Activated CD4-positive, alpha-beta T cell treated with anti-CD3 and anti-CD28 coated beads for 24 hours (primary cell): Measurements from ENCODE around the gene SPIB.
A peak's percentile ranks its signal among the peaks of the same experiment; 100 is the strongest.
"Not testable (repeated sequence)": the region's sequence is repeated elsewhere in the genome, so short reads cannot be mapped to it uniquely, and the experiment has no call there.

Source experiments
- DNase-seq, 2 donors: peaks; one replicate each; pipeline ENCODE4 v3.0.0-alpha.2; 2020; ENCODE audit warnings: low read depth in 2 of 2

The SPIB gene

GRCh38 chr19:50390952-50391351 lies 27.8 kb upstream of the SPIB start:
- DNase-seq = not testable (repeated sequence)

DNA sequence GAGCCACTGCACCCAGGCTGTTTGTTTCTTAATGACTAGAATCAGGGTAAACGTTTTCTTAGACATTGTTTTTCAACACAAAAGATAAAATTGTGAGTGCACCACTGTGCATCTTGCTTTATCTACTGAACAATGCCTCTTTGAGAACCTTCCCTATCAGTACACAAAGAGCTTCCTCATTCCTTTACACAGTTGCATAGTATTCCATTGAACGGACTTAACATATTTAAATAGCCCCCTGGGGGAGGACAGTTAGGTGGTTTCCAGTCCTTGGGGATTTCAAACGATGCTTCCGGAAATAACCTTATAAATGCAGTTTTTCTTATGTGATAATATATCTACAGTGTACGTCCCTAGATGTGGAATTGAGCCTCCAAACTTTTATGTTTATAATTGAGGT lies 26.0 kb upstream of the SPIB start:
- DNase-seq = no peak

DNA sequence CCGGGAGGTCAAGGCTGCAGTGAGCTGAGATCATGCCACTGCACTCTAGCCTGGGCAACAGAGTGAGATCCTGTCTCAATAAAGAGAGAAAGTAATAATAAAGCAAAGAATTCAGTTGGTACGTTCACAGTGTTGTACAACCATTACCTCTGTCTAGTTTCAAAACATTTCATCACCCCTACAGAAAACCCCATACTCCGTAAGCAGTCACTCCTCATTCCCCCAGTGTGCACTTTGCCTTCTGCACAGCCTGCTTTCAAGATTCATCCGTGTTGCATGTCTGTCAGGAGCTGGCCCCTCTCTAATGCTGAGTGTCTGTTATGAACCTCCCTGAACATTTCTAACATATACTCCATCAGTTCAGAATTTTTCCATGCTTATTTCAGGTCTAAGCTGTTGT lies 25.1 kb upstream of the SPIB start:
- DNase-seq = no peak

DNA sequence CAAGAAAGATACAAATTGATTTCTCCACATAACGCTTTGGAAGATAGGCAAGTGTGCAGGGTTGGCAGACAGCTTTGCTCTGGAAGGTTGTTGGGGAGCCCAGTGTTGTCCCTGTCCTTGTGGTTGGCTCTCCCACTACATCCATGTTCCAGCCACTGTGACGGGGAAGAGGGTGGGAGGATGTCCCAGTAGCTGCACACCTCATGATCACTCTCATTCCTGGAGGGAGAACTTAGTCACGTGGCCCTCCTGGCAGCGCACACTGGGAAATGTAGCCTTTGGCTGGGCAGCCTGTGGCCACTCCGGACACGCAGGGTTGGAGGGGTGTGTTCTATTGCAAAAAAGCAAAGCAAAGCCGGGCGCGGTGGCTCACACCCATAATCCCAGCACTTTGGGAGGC lies 24.7 kb upstream of the SPIB start:
- no peak for DNase-seq

DNA sequence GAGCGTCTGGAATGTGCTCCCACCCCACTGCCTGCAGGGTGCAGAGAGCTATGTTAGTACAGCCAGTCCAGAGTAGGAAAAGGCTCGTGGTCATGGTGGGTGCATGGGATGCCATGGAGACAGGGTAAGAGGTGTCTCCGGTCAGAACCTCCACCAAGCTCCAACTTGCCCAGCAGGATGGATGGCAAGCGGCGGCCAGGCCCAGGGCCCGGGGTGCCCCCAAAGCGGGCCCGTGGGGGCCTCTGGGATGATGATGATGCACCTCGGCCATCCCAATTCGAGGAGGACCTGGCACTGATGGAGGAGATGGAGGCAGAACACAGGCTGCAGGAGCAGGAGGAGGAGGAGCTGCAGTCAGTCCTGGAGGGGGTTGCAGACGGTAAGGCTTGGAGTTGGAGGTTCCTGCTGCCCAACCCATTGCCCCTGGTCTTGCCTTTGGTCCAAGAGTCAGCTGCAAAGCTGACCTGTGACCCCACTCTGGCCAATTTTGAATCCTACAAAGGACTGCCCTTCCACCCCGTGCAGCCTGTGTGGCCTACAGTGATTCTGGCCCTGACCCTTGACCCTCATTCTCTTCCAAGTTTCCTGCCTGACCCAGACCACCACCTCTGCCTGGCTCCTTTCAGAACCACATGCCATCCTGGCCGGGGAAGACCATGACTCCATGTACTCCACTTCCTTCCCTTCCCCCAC lies 19.9 kb upstream of the SPIB start:
- no peak for DNase-seq

- DNase-seq = no peak
Measured at GRCh38 chr19:50399368-50399745, 19.4 kb upstream of the SPIB start.

DNA sequence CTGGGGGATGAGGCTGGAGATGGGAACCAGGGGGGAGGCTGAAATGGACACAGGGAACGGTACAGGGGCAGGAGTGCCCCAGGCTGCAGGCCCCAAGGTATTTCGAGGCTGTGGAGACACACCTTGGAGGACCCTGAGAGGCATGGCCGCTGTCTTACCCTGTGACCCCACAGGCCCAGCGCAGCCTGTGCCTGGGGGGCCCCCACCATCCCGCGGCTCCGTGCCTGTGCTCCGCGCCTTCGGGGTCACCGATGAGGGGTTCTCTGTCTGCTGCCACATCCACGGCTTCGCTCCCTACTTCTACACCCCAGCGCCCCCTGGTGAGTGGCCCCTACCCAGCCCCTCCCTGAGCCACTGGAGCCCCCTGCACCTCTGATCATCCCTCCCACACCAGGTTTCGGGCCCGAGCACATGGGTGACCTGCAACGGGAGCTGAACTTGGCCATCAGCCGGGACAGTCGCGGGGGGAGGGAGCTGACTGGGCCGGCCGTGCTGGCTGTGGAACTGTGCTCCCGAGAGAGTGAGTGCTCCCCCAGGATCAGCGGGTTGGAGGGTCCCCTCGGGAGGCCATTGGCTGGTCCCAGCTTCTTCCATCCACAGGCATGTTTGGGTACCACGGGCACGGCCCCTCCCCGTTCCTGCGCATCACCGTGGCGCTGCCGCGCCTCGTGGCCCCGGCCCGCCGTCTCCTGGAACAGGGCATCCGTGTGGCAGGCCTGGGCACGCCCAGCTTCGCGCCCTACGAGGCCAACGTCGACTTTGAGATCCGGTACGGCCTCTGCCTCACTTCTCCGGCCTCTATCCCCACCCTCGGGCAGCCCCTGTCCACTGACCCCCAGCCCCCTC lies 16.9 kb upstream of the SPIB start:
- DNase-seq = no peak

GRCh38 chr19:50402544-50403301 lies 16.0 kb upstream of the SPIB start:
- no peak for DNase-seq

DNA sequence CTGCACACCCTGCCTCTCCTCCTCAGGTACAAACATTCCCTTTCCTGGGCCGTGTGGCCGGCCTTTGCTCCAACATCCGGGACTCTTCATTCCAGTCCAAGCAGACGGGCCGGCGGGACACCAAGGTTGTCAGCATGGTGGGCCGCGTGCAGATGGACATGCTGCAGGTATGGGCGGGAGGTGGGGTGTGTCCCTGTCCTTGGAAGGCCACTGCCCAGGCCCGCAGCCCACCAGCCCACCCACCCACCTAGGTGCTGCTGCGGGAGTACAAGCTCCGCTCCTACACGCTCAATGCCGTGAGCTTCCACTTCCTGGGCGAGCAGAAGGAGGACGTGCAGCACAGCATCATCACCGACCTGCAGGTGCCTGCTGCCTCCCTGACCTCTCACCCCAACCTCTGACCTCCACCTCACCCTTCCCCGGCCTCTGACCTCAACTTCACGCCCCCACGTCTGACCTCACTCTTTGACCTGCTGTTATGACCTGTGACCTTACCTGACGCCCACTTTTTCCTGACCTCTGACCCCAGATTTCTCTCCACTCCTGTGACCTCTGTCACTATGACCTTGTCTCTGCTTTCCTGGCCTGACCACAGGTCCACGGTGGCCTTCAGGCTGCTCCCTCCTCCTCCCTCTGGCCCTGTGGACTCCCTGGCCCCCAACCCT lies 12.4 kb upstream of the SPIB start:
- no peak for DNase-seq

GRCh38 chr19:50406829-50407228 lies 11.9 kb upstream of the SPIB start:
- DNase-seq = no peak

DNA sequence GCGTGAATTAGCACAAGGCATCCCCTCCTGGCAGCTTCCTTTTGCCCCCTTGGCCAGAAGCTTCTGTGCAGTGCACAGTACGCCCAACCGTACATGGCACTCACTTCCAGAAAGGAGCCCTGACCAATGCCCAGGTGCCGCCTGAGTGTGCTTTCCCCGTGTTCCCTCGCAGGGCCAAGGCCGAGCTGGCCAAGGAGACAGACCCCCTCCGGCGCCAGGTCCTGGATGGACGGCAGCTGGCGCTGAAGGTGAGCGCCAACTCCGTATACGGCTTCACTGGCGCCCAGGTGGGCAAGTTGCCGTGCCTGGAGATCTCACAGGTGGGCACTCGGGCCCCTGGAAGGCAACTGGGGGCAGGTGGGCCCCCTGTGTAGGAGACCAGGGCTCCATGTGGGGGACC lies 9.4 kb upstream of the SPIB start:
- DNase-seq = no peak

- no peak for DNase-seq
Measured at GRCh38 chr19:50410109-50410508, 8.6 kb upstream of the SPIB start.

DNA sequence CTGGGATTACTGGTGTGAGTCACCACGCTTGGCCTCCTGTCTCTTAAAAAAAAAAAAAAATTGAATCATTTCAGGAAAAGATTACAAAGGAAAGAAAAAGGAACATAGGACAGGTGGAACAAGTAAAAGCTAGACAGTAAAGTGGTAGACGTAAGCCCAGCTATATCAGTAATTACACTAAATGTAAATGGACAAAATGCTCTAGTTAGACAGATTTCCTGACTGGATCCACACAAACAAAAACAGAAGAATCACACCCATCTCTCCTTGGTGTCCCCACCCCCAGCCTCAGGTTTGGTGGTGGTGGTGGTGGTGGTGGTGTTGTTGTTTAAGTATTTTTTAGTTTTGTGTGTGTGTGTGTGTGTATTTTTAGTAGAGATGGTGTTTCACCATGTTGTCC lies 6.3 kb upstream of the SPIB start:
- no peak for DNase-seq

DNA sequence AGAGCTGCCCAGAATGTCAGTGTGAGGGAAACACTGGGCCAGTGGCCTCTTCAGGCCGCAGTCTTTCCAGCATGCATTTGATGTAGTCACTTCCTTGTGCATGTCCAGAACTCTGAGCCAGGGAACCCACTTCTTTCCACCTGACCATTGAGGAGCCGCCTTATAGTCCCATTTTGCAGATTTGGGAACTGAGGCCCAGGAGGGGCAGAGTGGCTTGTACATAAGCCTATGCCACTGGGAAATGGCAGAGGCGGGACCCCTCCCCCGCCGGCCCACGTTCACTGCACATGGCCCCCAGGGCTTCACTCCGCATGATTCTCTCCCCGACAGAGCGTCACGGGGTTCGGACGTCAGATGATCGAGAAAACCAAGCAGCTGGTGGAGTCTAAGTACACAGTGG lies 5.6 kb upstream of the SPIB start:
- no peak for DNase-seq

DNA sequence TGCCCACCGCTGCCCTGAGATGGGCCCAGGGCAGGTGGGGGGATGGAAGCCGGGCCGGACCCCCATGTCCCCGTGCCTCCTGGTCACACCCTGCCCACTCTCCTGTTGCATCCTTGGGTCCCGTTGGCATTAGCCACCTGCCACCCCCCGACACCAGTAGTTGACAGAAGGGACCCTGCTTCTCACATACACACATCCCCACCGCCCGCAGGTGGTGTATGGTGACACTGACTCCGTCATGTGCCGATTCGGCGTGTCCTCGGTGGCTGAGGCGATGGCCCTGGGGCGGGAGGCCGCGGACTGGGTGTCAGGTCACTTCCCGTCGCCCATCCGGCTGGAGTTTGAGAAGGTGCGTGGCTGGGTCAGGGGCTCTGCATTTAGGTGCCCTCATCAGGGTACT lies 5.2 kb upstream of the SPIB start:
- DNase-seq = no peak

GRCh38 chr19:50414864-50415660 lies 3.7 kb upstream of the SPIB start:
- DNase-seq = peak; percentile 67 to 72

DNA sequence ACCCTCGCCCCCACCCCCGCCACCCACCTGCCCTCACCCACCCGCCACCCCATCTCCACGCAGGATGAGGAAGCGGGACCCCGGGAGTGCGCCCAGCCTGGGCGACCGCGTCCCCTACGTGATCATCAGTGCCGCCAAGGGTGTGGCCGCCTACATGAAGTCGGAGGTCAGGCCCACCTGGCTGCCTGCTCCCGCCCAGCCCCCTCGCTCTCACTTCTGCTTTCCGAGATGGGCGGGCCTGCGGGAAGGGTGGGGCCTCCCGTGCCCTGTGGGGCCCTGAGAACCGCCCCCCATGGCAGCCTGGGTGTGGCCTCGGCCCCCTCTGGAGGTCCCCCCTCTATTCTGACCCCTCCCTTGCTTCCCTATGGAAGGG lies 3.1 kb upstream of the SPIB start:
- DNase-seq = no peak

DNA sequence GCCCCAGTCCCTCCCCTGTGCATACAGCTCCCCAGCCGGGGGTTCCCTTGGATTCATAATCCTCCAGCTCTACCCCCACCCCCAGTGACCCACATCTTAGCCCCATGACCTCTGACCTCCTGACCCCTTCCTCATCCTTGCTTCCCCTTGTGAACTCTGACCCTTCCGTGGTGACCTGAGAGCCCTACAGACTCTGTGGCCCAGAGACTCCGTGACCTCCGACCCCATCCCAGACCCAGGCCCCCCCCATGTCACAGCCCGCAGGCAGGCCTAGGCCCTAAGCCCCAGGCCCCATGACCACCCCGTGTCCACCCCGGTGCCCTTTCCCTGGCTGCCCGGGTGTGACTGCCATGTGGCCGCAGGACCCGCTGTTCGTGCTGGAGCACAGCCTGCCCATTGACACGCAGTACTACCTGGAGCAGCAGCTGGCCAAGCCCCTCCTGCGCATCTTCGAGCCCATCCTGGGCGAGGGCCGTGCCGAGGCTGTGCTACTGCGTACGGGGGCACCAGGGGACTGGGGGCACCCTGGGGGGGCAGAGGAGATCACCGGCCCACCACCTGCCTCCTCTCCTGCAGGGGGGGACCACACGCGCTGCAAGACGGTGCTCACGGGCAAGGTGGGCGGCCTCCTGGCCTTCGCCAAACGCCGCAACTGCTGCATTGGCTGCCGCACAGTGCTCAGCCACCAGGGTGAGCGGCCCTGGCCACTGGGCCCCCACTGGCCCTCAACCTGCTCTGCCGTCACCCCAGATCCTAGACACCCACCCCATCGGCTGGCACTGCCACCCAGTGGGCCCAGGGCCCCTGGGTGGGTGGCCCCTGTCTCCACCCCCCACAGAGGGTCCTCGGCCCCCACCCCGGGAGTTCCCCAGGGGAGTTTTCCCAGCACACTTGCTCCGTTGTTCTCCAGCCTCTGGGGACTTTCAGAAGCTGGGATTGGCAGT lies 2.4 kb upstream of the SPIB start:
- DNase-seq = no peak

GRCh38 chr19:50417111-50418081 lies 1.3 kb upstream of the SPIB start:
- DNase-seq = no peak
